GM12801 (cell line): Measurements from ENCODE around the gene CCDC190.

ENCODE experiments used
- CTCF ChIP-seq: IDR thresholded peaks from one replicate; pipeline ENCODE4 v1.5.1; 2011; ENCODE audit warnings: control low read depth; ENCODE audit not compliant: insufficient read length; ENCODE audit errors: extremely low read depth

CCDC190 gene

DNA sequence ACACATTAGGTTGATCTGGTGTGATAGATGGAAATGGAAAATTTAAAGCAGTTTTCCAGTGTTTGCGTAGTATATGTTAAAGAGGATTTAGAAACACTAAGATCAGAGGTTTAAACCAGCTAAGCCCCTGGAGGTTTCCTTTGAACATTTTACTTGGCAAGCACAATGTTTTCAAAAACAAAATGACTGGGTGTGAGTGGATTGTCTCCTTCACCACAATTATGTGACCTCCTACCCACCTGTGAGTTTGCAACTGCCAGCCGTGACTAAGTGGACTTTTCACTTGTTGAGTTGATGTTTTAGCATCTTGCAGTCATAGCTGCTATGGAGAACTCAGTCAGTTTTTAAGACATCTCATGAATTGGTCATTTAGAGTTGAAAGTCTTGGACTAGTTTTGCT lies 4.7 kb downstream of the CCDC190 start:
- TF ChIP-seq CTCF = no peak

DNA sequence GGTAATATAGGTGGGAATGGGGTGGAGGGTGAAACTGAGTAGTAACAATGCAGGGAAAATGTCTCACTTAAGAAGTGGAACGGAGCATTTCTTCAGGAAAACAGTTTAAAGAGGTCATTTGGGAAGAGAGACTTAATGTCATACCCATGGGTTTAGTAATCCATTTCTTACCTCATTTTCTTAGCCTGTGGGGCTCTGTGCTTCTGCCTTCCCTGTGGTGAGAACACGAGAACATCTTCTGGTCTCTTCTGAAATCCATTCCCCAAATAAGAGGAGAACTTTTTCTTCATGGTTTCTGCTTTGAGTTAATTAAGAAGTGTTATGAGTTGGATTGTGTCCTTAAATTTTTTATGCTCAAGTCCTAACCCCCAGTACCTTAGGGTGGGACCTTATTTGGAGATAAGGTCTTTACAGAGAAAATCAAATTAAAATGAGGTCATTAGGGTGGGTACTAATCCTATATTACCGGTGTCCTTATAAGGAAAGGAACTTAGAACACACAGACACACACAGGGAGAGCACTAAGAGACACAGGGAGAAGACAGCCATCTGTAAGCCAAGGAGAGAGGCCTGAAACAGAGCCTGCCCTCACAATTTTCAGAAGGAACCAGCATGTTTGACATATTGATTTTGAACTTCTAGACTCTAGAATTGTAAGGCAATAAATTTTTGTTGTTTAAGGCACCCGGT lies 5.4 kb downstream of the CCDC190 start:
- no peak for TF ChIP-seq CTCF

DNA sequence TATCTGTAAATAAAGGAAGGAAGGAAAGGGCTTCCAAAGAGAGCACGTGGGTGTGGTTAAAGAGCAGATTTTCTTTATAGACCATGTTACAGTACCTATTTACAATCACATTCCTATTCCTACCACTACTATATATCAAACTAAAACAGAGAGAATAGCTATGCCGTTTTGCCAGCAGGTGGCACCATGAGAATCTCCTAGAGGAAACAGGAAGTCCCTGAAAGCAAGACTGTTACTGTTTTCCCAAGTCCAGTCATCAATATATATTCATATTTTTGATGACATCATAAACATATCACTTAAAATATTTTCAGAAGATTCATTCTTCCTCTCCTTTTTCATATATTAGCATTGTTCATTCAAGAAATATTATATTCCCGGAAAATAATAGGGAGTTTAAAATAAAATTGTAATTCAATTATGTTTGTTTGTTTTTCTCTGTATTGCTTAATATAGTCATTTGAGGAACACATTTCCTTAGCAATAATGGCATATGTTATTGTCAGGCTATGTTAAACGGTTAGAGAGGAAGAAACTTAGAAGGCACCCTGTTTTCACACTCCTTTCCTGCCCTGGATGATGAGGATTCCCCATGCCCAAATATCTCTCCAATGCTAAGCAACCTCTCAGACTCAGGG lies 6.6 kb downstream of the CCDC190 start:
- no peak for TF ChIP-seq CTCF

- TF ChIP-seq CTCF = no peak
Observed at GRCh38 chr1:162851341-162851740, 9.6 kb downstream of the CCDC190 start.

GRCh38 chr1:162849711-162850110 lies 11.3 kb downstream of the CCDC190 start:
- TF ChIP-seq CTCF = no peak

DNA sequence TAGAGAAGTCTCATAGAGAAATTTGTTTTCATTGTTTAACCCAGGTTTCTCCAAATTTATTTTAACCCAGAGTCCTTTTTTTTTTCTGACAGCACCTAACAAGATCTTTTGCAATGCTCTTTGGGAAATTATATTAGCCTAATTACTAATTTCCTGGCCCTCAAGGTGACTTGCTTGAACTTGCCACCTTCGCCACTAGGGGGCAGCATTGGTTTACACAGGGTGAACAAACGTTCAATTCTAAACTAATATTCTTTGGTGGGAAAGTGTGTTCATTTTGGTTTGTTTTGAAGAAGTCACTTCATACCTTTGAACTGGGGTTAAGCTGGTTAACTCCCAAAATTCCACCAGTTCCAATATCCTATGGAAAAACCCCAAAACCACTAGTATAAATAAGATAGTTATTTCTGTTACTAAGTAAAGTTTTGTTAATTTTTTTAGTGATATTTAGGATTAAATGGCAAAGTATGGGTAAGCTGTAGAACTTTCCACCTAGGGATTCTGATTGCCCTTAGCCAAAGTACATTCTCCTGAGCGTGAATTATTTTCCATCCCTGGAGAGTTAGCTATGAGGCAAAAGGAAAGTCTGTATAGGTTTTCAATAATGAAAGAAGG lies 13.0 kb downstream of the CCDC190 start:
- TF ChIP-seq CTCF = peak; percentile 58

DNA sequence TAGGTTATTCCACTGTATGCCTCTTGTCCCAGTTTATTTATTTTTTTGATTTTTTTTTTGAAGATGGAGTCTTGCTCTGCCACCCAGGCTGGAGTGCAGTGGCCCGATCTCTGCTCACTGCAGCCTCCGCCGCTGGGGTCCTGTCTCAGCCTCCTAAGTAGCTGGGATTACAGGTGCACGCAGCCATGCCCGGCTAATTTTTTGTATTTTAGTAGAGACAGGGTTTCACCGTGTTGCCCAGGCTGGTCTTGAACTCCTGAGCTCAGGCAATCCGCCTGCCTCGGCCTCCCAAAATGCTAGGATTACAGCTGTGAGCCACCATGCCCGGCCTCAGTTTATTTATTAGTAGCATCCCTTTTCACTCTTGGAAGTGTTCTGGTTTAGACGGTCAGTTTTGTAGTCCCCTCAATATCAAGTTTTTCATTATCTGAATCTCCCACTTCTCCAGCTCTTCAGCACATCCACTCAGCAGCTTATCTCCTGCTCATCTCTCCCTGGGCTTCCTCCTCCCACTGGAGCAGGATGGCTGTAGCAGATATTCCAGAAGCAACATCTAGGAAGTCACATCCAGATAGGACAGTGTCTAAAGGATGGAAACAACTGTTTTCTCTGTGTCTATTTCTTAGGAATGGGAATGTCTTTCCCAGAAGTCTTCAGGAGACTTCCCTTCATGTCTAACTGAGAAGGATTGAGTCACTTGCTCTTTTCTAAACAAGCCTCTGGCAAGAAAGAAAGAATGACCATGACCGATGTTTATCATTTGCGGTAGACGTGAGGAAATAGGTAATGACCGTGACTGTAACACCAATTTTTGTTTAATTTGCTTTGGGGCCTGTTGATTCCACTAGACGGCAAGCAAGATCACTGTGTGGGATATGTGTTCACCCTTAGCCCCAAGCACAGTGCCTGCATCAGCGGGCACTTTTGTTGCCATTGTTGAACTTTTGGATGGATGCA lies 14.4 kb downstream of the CCDC190 start:
- TF ChIP-seq CTCF = no peak
